ENCODE results near the gene SNRPB2. TPM values are rescaled to one million over a fixed set of nuclear protein-coding genes. Genes with fewer than 3 reads are reported as not detected.

SNRPB2 gene
- total RNA-seq, 1 experiment from 2014 or later: 78.4 TPM

GRCh38 chr20:16785226-16785625 lies 55.4 kb downstream of the SNRPB2 start:
- ChIA-PET POLR2A (no interaction called here), CTCF (no interaction called here), RAD21 (ENCODE audit: low non-redundant PET in 1 of 2, low total read pairs in 2 of 2, uncharacterized antibody in 2 of 2, unreplicated experiment in 2 of 2) (no interaction called here)
- BruUV-seq (replicated peaks): no TSS peak
- Histone ChIP-seq H3K79me2 (ENCODE audit: insufficient read depth, low read length) (no peaks in the 10 kb centered on the region), H3K9me2 (ENCODE audit: insufficient read depth) (no peaks in the 10 kb centered on the region), H3K27me3 (ENCODE audit: insufficient read depth, low read length) (peaks cover 29% of the 10 kb centered on the region), H3K4me1 (ENCODE audit: control insufficient read depth in 1 of 2, insufficient read depth in 2 of 2, low read length in 2 of 2) (no peaks in the 10 kb centered on the region), H3K9me3 (ENCODE audit: control insufficient read depth in 1 of 2, insufficient read depth in 1 of 2, low read depth in 1 of 2, low read length in 2 of 2) (no peaks in the 10 kb centered on the region), H2AFZ (ENCODE audit: low read depth, low read length, poor library complexity, severe bottlenecking) (no peak overlapping the region), H3K4me3 (replicated peaks in 1 of 2; ENCODE audit: low read depth in 1 of 2, low read length in 2 of 2) (no peak overlapping the region), H3K27ac (ENCODE audit: low read depth, low read length) (no peak overlapping the region), H3K4me2 (ENCODE audit: low read length) (no peak overlapping the region), H4K20me1 (ENCODE audit: insufficient read depth) (no peaks in the 10 kb centered on the region), H3K9ac (ENCODE audit: low read length) (no peak overlapping the region), H3K36me3 (ENCODE audit: control insufficient read depth in 1 of 2, insufficient read depth in 2 of 2, low read length in 2 of 2) (no peaks in the 10 kb centered on the region)
- no peak for DNase-seq (ENCODE audit: low read depth, low spot score)
- no peak for ATAC-seq
- TF ChIP-seq, protein P1, sequence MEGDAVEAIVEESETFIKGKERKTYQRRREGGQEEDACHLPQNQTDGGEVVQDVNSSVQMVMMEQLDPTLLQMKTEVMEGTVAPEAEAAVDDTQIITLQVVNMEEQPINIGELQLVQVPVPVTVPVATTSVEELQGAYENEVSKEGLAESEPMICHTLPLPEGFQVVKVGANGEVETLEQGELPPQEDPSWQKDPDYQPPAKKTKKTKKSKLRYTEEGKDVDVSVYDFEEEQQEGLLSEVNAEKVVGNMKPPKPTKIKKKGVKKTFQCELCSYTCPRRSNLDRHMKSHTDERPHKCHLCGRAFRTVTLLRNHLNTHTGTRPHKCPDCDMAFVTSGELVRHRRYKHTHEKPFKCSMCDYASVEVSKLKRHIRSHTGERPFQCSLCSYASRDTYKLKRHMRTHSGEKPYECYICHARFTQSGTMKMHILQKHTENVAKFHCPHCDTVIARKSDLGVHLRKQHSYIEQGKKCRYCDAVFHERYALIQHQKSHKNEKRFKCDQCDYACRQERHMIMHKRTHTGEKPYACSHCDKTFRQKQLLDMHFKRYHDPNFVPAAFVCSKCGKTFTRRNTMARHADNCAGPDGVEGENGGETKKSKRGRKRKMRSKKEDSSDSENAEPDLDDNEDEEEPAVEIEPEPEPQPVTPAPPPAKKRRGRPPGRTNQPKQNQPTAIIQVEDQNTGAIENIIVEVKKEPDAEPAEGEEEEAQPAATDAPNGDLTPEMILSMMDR (IDR thresholded peaks at IDR 0.05 in 2 of 3, conservative IDR thresholded peaks at IDR 0.05 in 1 of 3; ENCODE audit: borderline replicate concordance in 1 of 3, insufficient read depth in 1 of 3, low read depth in 2 of 3, low read length in 2 of 3): no peak
- TF ChIP-seq MAX (IDR thresholded peaks at IDR 0.05) (no peak), FOSL1 (IDR thresholded peaks at IDR 0.05; ENCODE audit: low read depth) (no peak), SRF (IDR thresholded peaks at IDR 0.05; ENCODE audit: low read depth) (no peak), ELF1 (IDR thresholded peaks at IDR 0.05; ENCODE audit: borderline replicate concordance, low read depth) (no peak)
- TF ChIP-seq, protein P2, sequence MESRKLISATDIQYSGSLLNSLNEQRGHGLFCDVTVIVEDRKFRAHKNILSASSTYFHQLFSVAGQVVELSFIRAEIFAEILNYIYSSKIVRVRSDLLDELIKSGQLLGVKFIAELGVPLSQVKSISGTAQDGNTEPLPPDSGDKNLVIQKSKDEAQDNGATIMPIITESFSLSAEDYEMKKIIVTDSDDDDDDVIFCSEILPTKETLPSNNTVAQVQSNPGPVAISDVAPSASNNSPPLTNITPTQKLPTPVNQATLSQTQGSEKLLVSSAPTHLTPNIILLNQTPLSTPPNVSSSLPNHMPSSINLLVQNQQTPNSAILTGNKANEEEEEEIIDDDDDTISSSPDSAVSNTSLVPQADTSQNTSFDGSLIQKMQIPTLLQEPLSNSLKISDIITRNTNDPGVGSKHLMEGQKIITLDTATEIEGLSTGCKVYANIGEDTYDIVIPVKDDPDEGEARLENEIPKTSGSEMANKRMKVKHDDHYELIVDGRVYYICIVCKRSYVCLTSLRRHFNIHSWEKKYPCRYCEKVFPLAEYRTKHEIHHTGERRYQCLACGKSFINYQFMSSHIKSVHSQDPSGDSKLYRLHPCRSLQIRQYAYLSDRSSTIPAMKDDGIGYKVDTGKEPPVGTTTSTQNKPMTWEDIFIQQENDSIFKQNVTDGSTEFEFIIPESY (IDR thresholded peaks at IDR 0.05; ENCODE audit: extremely low read depth, insufficient replicate concordance, low read length): no peak
- intact Hi-C loops (cut with micrococcal nuclease): no loop called here

Other genes starting within 250 kb of the SNRPB2 start
- gene KIF16B, start 156.6 kb upstream of the SNRPB2 start, total RNA-seq (2021; ENCODE audit: unreplicated experiment): 7.0 TPM
- not detected for gene OTOR, start 18.3 kb downstream of the SNRPB2 start, total RNA-seq (2021; ENCODE audit: unreplicated experiment)